GM18519 (cell line): Measurements from ENCODE around the gene OR13G1.
"Not testable (repeated sequence)": the region's sequence is repeated elsewhere in the genome, so short reads cannot be mapped to it uniquely, and the experiment has no call there.

Source experiments
- ATAC-seq: cut with Tn5 transposase; IDR thresholded peaks from one replicate; pipeline ENCODE4 v1.9.1; 2021; ENCODE audit warnings: mild to moderate bottlenecking, moderate library complexity; ENCODE audit not compliant: unreplicated experiment, low FRiP score

OR13G1 gene, protein sequence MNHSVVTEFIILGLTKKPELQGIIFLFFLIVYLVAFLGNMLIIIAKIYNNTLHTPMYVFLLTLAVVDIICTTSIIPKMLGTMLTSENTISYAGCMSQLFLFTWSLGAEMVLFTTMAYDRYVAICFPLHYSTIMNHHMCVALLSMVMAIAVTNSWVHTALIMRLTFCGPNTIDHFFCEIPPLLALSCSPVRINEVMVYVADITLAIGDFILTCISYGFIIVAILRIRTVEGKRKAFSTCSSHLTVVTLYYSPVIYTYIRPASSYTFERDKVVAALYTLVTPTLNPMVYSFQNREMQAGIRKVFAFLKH

DNA sequence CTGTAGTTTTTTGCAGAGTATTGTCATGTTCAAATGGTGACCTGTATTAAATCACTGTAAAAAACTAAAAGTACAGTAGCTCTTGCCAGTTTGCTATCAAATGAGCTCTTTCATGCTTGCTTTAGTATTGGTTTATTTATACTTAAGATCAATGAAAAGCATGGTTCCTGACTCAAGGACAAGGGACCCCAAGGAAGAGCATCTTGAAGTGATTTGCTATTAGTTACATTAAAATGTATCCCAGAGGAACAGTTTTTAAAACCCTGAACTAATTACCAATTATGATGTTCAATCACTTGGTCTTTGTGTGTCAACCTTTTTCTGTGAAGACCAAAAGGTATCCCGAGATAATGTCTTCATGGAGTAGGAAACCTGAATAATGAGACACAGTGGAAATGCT, at the start of gene OR13G1:
TSS of gene OR13G1 (minus strand) at position 101 of the 400 bp plus-strand sequence. CDS start 6,698 bp downstream, outside the sequence.
- ATAC-seq: no peak

DNA sequence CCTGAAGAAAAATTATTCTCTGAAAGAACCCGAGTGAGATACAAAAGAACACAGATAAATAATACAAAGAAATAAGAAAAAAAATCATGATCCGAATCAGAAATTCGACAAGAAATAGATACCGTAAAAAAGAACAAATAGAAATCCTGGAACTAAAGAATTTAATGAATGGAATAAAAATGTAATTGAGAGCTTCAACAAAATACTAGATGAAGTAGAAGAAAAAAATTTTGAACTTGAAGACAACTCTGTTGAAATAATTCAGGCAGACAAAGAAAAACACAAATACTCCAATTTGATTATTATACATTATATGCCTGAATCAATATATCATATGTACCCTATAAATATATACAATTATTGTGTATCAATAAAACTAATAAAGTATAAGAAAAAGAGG, 41.7 kb upstream of the OR13G1 start:
- ATAC-seq: no peak

DNA sequence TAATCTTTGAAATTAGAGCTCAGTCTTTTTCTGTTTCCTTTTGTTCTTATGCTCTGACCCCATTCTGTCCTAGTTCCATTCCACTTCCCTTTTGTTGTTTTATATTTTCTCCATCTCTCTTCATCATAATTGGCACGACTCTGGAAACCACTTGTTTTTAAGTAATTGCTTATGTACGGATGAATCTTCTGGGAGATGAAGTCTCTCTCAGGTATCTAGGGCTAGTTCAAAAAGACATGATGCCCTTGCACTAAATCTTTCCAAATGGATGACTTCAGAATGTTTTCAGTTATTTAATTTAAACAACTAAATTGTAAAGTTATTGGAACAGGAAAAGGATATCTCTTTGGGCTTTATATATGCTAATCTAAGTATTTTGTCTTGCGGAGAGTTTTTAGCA, 37.0 kb upstream of the OR13G1 start, which contains the start of gene OR6F1:
TSS of gene OR6F1 (minus strand) at position 101 of the 400 bp plus-strand sequence. CDS start 3,891 bp downstream, outside the sequence.
- no peak for ATAC-seq

DNA sequence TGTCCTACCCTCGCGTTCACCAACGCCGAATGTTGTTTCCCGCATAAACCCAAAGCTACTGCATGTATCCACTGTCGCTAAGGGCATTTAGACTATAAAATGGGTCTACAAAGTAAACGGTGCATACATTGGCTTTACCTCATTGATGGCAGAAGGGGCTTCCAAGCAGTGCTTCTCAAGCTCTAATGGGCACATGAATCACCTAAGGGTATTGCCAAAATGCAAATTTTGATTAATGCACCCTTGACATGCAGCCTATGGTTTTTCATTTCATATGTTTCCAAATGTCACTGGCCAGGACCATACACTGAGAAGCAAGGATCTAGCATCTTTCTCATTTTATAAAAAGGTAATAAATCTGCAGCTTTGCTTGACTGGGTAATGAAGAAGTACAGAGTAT, 34.2 kb upstream of the OR13G1 start:
- no peak for ATAC-seq

DNA sequence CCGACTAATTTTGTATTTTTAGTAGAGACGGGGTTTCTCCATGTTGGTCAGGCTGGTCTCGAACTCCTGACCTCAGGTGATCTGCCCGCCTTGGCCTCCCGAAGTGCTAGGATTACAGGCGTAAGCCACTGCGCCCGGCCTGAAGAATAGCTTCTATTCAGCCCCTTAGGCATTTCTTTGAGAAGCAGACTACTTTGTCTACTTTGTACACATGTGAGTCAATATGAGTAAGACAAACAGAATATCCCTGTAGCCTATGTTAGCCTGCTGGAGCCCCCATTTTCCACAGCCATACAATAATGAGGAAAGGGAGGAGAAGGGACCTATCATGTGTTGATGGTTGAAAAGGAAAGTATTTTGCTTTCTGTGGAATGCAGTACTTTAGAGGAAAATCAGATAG, 31.1 kb upstream of the OR13G1 start:
- not testable (repeated sequence) for ATAC-seq

DNA sequence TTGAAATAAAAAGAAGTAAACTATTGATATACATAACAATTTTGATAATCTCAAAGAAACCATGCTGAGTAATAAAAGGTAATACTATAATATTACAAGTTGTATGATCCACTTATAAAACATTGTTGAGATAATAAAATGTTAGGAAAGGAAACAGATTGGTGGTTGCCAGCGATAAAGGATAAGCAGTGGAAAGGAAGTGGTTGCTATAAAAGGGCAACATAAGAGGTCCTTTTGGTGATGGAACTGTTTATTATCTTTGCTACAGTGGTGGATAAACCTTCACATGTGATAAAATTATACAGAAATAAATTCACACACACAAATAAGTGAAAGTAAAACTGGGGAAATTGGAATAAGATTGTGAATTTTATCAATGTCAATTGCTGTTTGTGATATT, 21.8 kb upstream of the OR13G1 start:
- no peak for ATAC-seq

DNA sequence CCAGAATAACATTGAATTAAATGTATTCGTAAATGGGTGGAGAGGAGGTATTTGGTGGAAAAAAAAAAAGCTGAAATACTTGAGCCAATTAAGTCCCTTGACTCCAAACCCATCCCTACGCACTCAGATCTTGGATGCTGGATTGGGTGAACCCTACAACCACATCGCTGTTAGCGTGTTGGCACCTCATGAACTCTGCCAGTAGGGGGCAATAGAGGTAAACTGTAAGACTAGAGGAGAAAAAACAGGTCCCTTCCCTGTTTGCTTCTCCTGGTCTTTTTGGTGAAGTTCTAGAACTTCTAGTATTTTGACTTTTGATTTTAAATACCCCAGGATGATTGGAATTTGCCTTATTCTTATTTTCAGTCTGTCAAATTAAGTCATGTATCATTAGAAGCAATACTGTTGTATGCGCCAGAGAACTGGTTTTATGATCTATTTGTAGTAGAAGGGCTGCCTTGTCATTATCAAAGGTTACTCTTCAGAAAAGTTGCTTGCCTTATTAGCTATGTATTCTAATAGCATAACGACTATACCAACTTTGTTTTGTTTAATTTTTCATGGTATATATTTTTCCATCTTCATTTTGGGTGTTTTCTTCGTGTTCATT, 1.9 kb upstream of the OR13G1 start:
- ATAC-seq: peak; percentile 91

DNA sequence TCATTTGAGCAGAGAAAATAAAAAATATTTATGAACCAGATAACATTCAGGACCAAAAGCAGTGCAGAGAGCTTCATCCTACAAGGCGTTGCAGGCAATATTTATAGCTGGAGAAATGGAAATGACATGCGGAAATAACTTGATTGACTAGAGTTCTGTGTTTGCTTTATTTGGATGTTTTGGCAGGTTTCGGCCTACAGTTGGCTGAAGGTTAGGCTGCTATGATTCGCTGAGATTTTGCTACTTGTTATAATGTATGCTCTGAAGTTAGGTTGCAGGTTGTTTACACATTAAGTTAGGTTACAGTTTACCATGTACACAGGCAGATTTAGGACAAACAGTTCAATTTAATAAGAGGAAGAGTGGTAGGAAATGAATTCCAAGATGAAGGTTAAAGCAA, 632 bp upstream of the OR13G1 start:
- ATAC-seq: no peak

DNA sequence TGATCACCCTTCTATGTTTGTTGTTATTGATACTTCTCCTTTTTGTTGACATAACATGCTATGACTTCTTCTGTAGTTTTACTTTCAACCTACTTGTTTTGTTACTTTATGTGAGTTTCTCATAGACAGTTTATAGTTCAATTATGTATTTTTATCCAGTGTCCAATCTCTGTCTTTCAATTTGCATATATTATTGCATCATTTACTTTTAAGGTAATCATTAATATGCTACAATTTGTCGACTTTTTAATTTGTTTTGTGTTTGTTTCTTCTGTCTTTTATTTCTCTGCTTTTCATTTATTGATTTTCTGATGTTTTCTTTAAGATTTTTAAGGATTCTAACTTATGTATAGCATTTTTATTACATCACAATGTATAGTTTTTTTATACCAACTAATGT, 10.3 kb downstream of the OR13G1 start:
- ATAC-seq: no peak

DNA sequence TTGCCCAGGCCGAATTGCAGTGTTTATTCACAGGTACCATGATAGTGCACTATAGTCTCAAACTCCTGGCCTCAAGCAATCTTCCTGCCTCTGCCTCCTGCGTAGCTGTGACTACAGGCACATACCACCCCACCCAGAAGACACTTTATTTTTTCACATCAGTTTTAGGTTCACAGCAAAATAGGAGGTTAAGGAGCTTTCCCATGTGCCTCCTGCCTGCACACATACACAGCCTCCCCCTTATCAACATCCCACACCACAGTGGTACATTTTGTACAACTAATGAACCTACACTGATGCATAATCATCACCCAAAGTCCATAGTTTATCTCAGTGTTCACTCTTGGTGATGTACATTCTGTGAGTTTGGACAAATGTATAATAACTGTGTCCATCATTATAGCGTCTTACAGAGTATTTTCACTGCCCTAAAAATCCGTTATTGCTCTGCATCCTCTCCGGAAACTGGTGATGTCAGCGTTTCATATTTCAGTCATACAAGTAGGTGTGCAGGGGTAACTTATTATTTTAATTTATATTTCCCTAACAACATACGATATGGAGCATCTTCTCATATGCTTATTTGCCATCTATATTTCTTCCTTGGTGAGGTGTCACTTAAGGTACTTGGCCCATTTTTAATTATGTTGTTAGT, 23.2 kb downstream of the OR13G1 start:
- no peak for ATAC-seq

DNA sequence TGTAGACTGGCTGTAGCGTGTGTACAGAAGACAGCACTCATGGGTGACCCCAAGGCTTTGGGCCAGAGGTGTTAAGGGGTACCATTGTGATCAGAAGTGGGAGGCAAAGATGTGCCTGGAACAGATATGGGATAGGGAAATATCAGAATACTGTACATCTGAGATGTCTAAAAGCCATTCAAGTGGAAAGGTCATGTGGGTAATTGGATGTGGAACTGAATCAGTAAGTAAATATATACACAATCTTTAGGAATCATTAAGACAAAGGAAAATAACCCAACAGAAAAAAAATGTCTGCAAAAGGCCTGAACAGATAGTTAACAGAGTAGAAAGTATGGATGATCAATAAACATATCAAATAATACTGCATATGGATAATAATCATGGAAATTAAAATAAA, 26.5 kb downstream of the OR13G1 start:
- ATAC-seq: no peak

DNA sequence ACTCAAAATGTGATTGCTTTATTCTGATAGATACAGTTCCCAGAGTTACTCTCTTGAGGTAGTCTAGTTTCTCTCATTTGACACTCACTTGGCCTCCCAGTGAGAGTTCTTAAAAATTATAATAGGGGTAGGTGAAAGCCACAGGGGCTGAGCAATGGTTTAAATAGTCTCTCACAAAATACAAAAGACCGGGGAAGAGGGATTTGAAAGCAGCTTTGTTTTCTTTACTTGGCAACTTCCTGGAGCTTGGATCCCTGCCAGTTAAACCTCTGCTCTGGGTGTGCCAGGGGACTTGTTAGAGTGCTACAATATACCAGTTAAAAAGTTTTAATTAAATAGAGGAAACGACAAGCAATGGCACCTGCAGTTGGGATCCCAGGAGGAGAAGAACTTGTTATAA, 31.7 kb downstream of the OR13G1 start:
- no peak for ATAC-seq

DNA sequence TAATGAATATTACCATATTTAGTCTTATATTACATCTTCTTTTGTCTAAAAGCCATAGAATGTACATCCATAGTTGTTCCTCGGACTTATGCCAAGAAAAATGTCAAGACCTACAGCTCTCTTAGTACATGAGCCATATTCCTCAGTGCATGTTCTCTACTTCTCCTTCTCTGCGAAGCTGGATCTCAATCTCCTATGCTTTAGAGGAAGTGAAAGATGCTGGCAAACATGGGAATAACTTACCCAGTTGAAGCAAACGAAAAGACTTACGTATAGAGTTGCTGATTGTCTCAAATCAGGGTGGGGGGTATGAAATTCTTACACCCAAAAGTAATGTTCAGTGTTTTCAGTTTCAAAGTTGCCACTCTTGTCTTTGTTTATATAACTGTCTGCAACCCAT, 32.7 kb downstream of the OR13G1 start:
- ATAC-seq: no peak

DNA sequence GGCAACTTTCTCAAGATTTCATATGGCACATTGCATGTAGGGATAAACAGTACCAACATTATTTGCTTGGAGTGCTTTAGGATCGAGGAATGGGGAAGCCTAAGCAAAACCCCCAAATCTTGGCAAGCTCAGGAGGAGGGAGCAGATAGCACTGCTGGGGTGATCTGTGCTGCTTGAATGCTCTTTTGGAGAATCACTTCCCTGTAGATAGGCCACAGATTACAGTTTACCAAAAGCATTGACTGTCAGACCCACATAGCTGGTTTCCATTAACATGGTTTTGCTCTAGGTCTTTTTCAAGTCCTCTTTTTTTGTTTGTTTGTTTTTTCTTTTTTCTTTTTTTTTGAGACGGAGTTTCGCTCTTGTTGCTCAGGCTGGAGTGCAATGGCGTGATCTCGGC, 36.8 kb downstream of the OR13G1 start:
- ATAC-seq: no peak

DNA sequence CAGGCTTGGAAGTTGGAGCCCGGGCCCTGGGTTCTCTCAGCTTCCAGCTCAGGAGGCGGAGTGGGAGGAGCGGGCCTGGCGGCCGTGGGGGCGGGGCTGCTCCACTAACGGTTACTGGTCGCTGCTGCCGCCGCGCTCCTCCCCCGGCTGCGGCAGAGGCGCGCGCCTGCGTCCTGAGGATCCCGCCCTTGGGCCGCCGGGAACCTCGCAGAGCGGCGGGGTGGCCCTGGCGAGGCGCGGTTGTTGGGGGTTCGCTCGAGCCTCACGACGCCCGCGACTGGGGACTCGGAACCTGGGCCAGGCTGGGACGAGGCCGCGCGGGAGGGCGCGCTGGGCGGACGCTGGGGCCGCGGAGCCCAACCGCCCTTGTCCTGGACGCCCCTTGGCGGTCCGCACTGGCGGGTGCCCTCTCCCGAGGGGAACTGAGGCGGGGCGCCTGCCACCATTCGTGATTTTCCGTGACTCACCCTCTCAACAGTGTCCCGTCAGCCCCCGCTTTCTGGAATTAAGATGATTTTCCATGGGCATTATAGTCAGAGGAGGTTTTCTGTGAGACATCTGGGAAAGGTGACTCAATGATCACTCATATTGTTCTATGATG, 40.1 kb downstream of the OR13G1 start:
- ATAC-seq: no peak

DNA sequence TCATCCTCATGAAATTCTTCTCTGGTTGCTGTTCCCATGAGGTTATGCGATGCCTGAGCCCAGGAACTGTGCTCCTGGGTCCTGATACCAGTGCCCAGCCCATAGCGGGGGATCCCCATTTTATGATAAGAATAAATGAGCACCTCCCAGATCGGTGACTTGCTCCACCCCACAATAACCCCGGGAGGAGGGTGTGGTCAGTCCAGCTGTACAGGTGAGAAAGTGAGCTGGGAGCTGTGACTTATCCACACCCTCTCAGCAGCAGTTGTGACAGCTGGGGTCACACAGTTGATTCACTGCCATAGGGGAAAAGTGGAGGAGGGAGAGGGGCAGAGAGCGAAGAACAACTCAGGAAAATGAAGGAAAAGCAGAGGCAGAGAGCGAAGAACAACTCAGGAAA, 40.8 kb downstream of the OR13G1 start:
- ATAC-seq: no peak

DNA sequence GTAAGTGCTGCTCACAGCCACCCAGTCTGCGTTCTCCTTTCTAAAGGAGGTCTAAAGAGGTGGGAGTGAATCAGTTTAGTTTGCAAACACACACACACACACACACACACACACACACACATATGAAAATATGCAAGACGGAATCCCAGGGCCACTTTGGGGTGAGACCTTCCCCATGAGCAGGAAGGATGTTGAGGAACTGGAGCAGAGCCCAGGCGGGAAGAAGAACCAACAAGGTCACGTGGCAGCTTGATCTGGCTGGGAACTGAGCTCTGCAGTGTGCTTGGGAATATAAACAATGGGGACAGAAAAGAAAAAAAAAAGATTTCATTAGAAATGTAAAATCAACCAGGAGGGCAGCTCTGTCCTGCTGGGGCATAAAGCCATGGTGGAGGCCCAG, 41.5 kb downstream of the OR13G1 start:
- ATAC-seq: no peak

DNA sequence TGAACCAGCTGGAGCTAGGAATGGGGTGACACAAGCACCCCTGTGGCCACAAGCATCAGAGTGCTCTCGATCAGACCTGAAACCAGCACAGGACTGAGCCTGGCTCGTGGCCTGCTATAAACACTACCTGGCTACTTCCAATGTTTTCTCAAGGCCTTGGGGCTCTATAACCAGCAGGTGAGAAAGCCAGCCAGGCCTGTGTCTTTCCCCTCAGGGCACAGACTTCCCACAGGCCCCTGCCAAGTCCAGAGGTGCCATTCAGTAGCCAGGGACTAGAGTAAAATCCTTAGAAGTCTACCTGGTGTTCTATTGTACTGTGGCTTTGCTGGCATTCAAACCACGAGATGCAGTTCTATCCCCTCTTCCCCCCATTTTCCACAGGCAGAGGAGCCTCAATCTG, 51.6 kb downstream of the OR13G1 start:
- no peak for ATAC-seq
